ENCODE measurements around the gene SLITRK2.

The SLITRK2 gene

DNA sequence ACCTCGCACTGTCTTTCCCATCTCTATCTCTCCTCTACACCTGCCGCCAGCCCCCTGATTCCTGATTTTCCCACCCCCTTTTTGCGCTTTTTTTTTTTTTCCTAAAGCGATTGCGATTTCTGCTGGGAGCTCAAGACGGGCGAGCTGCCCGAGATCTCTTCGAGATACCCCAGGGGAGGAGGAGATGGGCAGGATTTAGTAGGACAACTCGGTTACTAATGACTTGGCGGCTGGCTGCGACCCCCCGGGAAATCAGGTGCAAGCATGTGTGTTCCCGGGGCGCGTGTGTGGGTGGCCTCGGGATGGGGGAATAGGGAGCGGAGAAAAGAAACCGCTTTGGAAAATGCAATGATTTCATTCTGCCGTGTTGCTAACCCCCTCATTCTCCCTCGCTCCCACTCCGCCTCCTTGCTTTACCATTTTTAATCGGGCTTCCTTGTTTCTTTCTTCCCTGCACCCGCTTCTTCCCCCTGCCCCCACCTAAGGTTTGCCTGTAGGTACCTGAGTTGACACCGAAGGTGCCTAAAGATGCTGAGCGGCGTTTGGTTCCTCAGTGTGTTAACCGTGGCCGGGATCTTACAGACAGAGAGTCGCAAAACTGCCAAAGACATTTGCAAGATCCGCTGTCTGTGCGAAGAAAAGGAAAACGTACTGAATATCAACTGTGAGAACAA lies 4.4 kb downstream of the SLITRK2 start:
- Histone ChIP-seq H3K27me3 (ENCODE audit: control insufficient read depth, insufficient read depth, low read length) (peaks cover 3% of the 10 kb centered on the region), H3K4me3 (ENCODE audit: low read length) (no peak overlapping the region), H3K36me3 (ENCODE audit: insufficient read depth, low read length) (no peaks in the 10 kb centered on the region), H3K4me2 (ENCODE audit: low read length) (no peak overlapping the region), H3K9me3 (replicated peaks; ENCODE audit: low read length) (peaks cover 7% of the 10 kb centered on the region), H3K9ac (ENCODE audit: low read depth, low read length) (no peak overlapping the region), H3K4me1 (ENCODE audit: control insufficient read depth, insufficient read depth, low read length) (no peaks in the 10 kb centered on the region)

DNA sequence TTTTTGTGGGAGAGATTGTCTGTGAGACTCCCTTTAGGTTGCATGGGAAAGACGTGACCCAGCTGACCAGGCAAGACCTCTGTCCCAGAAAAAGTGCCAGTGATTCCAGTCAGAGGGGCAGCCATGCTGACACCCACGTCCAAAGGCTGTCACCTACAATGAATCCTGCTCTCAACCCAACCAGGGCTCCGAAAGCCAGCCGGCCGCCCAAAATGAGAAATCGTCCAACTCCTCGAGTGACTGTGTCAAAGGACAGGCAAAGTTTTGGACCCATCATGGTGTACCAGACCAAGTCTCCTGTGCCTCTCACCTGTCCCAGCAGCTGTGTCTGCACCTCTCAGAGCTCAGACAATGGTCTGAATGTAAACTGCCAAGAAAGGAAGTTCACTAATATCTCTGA lies 5.5 kb downstream of the SLITRK2 start:
- Histone ChIP-seq H3K36me3 (ENCODE audit: insufficient read depth, low read length) (no peaks in the 10 kb centered on the region), H3K4me2 (ENCODE audit: low read length) (no peak overlapping the region), H3K27me3 (ENCODE audit: control insufficient read depth, insufficient read depth, low read length) (peaks cover 3% of the 10 kb centered on the region)

DNA sequence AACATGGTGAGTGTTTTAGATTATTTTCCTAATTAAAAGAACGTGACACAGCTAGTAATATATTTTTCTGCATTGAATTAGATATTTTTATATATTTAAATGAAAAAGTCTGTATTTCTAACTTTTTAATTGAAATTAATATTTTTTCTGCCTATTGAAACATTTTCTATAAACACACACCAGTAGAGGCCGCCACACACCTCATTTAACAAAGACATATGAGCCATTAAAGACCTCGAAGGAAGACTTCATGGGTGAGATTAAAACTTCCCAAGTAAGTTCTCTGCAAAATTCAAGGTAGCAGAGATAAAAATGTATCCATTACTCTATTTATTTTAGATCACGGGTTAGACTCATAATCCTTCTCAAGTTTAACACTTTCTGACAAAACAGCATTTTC lies 8.3 kb downstream of the SLITRK2 start:
- H3K9me3 ChIP-seq (replicated peaks; ENCODE audit: low read length) = peaks cover 7% of the 10 kb centered on the region
- no peak overlapping the region for H3K4me3 ChIP-seq (ENCODE audit: low read length)

More for the DNA sequence above, 5.5 kb downstream of the SLITRK2 start:
- Histone ChIP-seq H3K9me3 (replicated peaks; ENCODE audit: low read length) (peaks cover 7% of the 10 kb centered on the region), H3K9ac (ENCODE audit: low read depth, low read length) (no peak overlapping the region), H3K4me3 (ENCODE audit: low read length) (no peak overlapping the region), H3K4me1 (ENCODE audit: control insufficient read depth, insufficient read depth, low read length) (no peaks in the 10 kb centered on the region)

DNA sequence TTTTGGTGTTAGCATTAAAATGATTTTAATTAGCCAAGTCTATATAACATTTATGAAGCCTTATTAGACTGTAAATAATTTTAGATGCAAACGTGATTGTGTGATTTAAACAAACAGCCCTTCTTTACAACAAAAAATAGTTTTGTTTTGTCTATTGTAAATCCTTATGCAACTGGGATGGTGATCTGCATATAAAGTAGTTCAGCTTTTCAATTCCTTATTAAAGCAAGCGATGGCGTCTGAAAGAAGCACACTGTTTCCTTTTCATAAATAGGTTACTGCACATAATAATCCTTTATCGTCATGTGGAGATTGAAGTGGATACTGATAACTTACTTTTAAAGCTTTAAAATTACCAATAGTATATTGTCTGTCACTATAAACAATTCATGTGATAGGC lies 8.8 kb downstream of the SLITRK2 start:
- H3K9ac ChIP-seq (ENCODE audit: low read depth, low read length) = no peak overlapping the region
- H3K4me1 ChIP-seq (ENCODE audit: control insufficient read depth, insufficient read depth, low read length) = no peaks in the 10 kb centered on the region
- no peaks in the 10 kb centered on the region for H3K36me3 ChIP-seq (ENCODE audit: insufficient read depth, low read length)
- H3K27me3 ChIP-seq (ENCODE audit: control insufficient read depth, insufficient read depth, low read length) = no peaks in the 10 kb centered on the region
- H3K9me3 ChIP-seq (replicated peaks; ENCODE audit: low read length) = peaks cover 7% of the 10 kb centered on the region
- H3K4me2 ChIP-seq (ENCODE audit: low read length) = no peak overlapping the region
- H3K4me3 ChIP-seq (ENCODE audit: low read length) = no peak overlapping the region

More for the DNA sequence above, 8.3 kb downstream of the SLITRK2 start:
- no peaks in the 10 kb centered on the region for H3K4me1 ChIP-seq (ENCODE audit: control insufficient read depth, insufficient read depth, low read length)
- no peaks in the 10 kb centered on the region for H3K36me3 ChIP-seq (ENCODE audit: insufficient read depth, low read length)
- H3K4me2 ChIP-seq (ENCODE audit: low read length) = no peak overlapping the region
- H3K9ac ChIP-seq (ENCODE audit: low read depth, low read length) = no peak overlapping the region
- no peaks in the 10 kb centered on the region for H3K27me3 ChIP-seq (ENCODE audit: control insufficient read depth, insufficient read depth, low read length)

DNA sequence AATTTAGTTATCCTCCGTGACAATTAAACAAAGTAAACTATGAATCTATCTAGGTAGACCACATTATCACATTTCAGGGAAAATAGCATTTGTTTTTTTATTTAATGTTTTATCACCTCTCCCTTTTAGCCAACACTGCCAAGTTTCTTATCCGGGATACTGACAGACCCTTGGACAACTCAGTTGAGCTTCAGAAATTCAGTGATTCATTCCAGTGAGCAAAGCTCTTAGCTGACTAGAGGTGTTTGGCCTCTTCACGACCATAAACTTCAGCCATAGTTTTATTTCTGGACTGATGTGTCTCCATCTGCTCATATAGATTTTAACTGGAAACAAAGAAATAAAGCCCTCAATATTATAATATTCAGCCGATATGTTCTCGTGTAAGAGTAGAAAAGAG lies 15.2 kb downstream of the SLITRK2 start:
- Histone ChIP-seq H3K9ac (ENCODE audit: low read depth, low read length) (no peak overlapping the region), H3K9me3 (replicated peaks; ENCODE audit: low read length) (no peaks in the 10 kb centered on the region), H3K27me3 (ENCODE audit: control insufficient read depth, insufficient read depth, low read length) (no peaks in the 10 kb centered on the region), H3K4me2 (ENCODE audit: low read length) (no peak overlapping the region), H3K36me3 (ENCODE audit: insufficient read depth, low read length) (no peaks in the 10 kb centered on the region), H3K4me1 (ENCODE audit: control insufficient read depth, insufficient read depth, low read length) (no peaks in the 10 kb centered on the region), H3K4me3 (ENCODE audit: low read length) (no peak overlapping the region)

DNA sequence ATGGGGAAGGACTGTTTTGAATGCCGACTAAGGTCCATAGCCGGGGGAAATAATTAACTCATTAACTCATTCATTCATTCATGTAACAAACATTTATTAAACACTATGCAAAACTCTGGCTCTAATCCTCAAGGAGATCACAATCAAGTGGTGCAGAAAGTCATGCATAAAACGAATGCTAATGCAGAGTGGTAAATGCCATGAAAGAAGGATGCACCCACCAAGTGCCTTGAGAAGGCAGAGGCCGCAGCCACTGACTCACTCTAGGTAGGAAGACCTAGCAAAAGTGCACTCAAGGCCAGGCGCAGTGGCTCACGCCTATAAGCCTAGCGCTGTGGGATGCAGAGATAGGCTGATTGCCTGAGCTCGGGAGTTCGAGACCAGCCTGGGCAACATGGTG lies 22.9 kb downstream of the SLITRK2 start:
- H3K36me3 ChIP-seq (ENCODE audit: insufficient read depth, low read length) = no peaks in the 10 kb centered on the region
- no peak overlapping the region for H3K9ac ChIP-seq (ENCODE audit: low read depth, low read length)
- no peaks in the 10 kb centered on the region for H3K27me3 ChIP-seq (ENCODE audit: control insufficient read depth, insufficient read depth, low read length)
- H3K4me1 ChIP-seq (ENCODE audit: control insufficient read depth, insufficient read depth, low read length) = no peaks in the 10 kb centered on the region
- H3K4me2 ChIP-seq (ENCODE audit: low read length) = no peak overlapping the region
- H3K9me3 ChIP-seq (replicated peaks; ENCODE audit: low read length) = no peaks in the 10 kb centered on the region
- H3K4me3 ChIP-seq (ENCODE audit: low read length) = no peak overlapping the region

DNA sequence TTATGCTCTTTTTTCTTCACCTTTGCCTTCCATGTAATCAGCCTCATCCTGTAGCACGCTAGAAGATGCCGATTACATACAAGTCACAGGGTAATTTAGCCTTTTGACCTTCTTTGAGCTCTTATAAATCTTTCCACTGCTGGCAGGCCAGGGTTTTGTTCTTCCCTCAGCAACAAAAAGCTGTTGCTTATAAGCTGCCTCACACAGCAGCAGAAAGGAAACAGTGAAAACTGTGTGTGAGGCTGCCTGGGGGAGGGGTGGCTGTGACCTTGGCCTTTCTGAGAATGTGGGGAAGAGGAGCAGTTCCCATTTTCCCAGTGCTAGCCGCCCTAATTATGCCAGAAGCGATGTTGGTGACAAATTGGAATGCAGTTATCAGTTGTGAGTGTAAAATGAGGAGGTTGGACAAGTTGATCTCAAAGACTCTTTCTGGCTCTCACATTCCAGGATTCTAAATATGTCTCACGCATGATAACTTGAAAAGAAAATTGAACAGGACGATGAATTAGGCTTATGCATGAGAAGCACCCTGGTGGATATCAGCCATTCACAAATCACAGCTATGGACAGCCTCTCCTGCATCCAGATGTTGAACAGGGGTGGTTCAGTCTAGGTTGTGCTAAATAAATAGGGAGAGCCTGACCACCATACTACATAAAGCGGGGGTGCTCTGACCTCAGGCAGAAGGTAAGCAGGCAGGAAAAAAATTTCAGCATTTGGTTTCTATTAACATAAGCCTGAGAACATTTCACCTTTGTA lies 25.7 kb downstream of the SLITRK2 start:
- H3K4me3 ChIP-seq (ENCODE audit: low read length) = no peak overlapping the region
- no peaks in the 10 kb centered on the region for H3K27me3 ChIP-seq (ENCODE audit: control insufficient read depth, insufficient read depth, low read length)
- no peak overlapping the region for H3K9ac ChIP-seq (ENCODE audit: low read depth, low read length)
- no peaks in the 10 kb centered on the region for H3K9me3 ChIP-seq (replicated peaks; ENCODE audit: low read length)
- H3K4me1 ChIP-seq (ENCODE audit: control insufficient read depth, insufficient read depth, low read length) = no peaks in the 10 kb centered on the region
- no peaks in the 10 kb centered on the region for H3K36me3 ChIP-seq (ENCODE audit: insufficient read depth, low read length)
- no peak overlapping the region for H3K4me2 ChIP-seq (ENCODE audit: low read length)

DNA sequence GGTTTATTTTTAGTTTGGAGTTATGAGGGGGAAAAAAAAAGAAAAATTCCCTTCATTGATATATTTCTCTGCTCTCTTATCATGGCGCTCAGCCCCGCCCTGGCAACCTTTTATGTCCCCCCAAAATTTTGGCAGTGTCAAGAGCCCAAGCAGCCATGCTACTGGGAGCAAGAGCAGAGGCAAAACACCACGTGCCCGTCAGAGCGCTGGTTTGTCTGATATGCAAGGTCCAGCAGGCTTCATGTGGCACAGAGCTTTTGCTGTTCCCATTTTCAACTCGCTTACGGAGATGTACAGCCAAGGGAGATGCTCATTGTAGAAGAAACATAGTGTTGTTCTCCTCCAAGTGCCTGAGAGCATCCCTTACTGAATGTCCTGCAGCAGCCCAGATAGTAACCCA lies 27.3 kb downstream of the SLITRK2 start:
- H3K4me3 ChIP-seq (ENCODE audit: low read length) = no peak overlapping the region
- no peaks in the 10 kb centered on the region for H3K4me1 ChIP-seq (ENCODE audit: control insufficient read depth, insufficient read depth, low read length)
- H3K36me3 ChIP-seq (ENCODE audit: insufficient read depth, low read length) = no peaks in the 10 kb centered on the region
- H3K4me2 ChIP-seq (ENCODE audit: low read length) = no peak overlapping the region
- H3K9me3 ChIP-seq (replicated peaks; ENCODE audit: low read length) = no peaks in the 10 kb centered on the region
- no peak overlapping the region for H3K9ac ChIP-seq (ENCODE audit: low read depth, low read length)
- no peaks in the 10 kb centered on the region for H3K27me3 ChIP-seq (ENCODE audit: control insufficient read depth, insufficient read depth, low read length)

DNA sequence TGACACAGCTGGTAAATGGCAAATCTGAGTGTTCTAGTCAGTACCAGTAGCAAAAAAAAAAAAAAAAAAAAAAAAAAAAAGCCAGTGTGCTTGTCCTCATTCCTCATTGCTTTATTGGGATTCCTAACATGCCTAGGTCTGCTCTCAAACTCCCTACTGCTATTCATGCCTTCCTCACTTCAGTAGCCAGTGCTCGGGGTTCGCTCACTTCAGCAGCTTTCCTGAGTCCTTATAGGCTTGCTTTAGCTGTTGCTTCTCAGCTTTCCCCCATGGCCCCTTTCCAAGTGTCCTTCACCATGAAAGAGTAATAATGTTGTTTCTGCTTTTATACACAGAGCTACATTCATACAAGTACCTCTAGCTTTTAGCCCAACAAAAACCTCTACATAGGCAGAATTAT lies 30.8 kb downstream of the SLITRK2 start:
- H3K36me3 ChIP-seq (ENCODE audit: insufficient read depth, low read length) = no peaks in the 10 kb centered on the region
- no peak overlapping the region for H3K4me2 ChIP-seq (ENCODE audit: low read length)
- H3K4me3 ChIP-seq (ENCODE audit: low read length) = no peak overlapping the region
- H3K4me1 ChIP-seq (ENCODE audit: control insufficient read depth, insufficient read depth, low read length) = no peaks in the 10 kb centered on the region
- no peak overlapping the region for H3K9ac ChIP-seq (ENCODE audit: low read depth, low read length)
- H3K9me3 ChIP-seq (replicated peaks; ENCODE audit: low read length) = no peaks in the 10 kb centered on the region
- H3K27me3 ChIP-seq (ENCODE audit: control insufficient read depth, insufficient read depth, low read length) = no peaks in the 10 kb centered on the region

DNA sequence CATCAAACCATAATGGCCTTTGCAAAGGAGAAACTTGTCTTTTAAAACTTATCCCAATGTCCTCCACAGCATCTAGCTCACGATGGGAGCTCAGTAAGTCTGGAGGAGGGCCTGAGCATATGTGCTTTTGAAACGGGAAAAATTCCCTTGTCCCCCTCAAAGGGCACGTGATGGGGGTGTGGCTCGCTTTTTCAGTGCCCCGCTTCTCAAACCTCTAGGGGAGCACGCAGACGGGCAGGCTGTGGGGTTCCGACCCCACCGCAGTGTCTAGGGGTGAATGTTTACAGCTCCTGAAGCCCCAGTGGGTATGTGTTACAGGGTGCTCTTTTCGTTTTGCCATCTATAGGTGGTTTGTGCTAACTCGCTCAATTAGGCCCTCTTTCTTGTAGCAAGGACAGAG lies 31.2 kb downstream of the SLITRK2 start:
- H3K4me2 ChIP-seq (ENCODE audit: low read length) = no peak overlapping the region

DNA sequence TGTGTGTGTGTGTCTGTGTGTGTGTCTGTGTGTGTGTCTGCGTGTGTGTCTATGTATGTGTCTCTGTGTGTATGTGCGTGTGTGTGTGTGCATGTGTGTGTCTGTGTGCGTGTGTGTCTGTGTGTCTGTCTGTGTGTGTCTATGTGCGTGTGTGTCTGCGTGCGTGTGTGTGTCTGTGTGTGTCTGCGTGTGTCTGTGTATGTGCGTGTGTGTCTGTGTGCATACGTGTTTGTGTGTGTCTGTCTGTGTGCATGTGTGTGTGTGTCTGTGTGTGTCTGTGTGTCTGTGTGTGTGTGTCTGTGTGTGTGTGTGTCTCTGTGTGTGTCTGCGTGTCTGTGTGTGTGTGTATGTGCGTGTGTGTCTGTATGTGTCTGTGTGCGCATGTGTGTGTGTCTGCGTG lies 35.6 kb downstream of the SLITRK2 start:
- Histone ChIP-seq H3K4me3 (ENCODE audit: low read length) (no peak overlapping the region), H3K4me1 (ENCODE audit: control insufficient read depth, insufficient read depth, low read length) (no peaks in the 10 kb centered on the region), H3K27me3 (ENCODE audit: control insufficient read depth, insufficient read depth, low read length) (no peaks in the 10 kb centered on the region), H3K9me3 (replicated peaks; ENCODE audit: low read length) (no peaks in the 10 kb centered on the region), H3K36me3 (ENCODE audit: insufficient read depth, low read length) (no peaks in the 10 kb centered on the region), H3K4me2 (ENCODE audit: low read length) (no peak overlapping the region), H3K9ac (ENCODE audit: low read depth, low read length) (no peak overlapping the region)

More for the DNA sequence above, 31.2 kb downstream of the SLITRK2 start:
- H3K27me3 ChIP-seq (ENCODE audit: control insufficient read depth, insufficient read depth, low read length) = no peaks in the 10 kb centered on the region
- no peaks in the 10 kb centered on the region for H3K4me1 ChIP-seq (ENCODE audit: control insufficient read depth, insufficient read depth, low read length)
- H3K36me3 ChIP-seq (ENCODE audit: insufficient read depth, low read length) = no peaks in the 10 kb centered on the region
- H3K9ac ChIP-seq (ENCODE audit: low read depth, low read length) = no peak overlapping the region
- H3K4me3 ChIP-seq (ENCODE audit: low read length) = no peak overlapping the region
- H3K9me3 ChIP-seq (replicated peaks; ENCODE audit: low read length) = no peaks in the 10 kb centered on the region

DNA sequence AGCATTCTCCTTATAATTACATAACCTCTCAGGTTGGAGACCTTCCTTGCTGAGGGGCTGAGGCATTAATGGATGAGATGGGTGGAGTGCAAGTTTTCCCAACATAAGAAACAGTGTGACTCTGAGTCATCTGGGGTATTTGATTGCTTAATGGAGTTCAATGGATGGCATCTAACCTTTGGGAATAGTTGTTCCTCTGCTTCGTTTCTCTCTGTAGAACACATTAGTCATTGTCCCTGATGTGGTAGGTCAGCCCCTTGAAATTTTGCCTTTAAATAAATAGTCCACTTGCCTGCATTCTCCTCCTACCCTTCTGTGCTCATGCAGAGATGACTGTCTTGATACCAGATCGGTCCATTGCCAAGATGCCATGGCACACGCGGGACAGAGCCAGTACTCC lies 38.6 kb downstream of the SLITRK2 start:
- H3K27me3 ChIP-seq (ENCODE audit: control insufficient read depth, insufficient read depth, low read length) = no peaks in the 10 kb centered on the region
- no peak overlapping the region for H3K4me3 ChIP-seq (ENCODE audit: low read length)
- H3K4me2 ChIP-seq (ENCODE audit: low read length) = no peak overlapping the region
- no peak overlapping the region for H3K9ac ChIP-seq (ENCODE audit: low read depth, low read length)
- no peaks in the 10 kb centered on the region for H3K9me3 ChIP-seq (replicated peaks; ENCODE audit: low read length)
- H3K4me1 ChIP-seq (ENCODE audit: control insufficient read depth, insufficient read depth, low read length) = no peaks in the 10 kb centered on the region
- H3K36me3 ChIP-seq (ENCODE audit: insufficient read depth, low read length) = no peaks in the 10 kb centered on the region
